ENCODE results near the gene PRTG.
"Not testable (repeated sequence)": the region's sequence is repeated elsewhere in the genome, so short reads cannot be mapped to it uniquely, and the experiment has no call there.

The PRTG gene

DNA sequence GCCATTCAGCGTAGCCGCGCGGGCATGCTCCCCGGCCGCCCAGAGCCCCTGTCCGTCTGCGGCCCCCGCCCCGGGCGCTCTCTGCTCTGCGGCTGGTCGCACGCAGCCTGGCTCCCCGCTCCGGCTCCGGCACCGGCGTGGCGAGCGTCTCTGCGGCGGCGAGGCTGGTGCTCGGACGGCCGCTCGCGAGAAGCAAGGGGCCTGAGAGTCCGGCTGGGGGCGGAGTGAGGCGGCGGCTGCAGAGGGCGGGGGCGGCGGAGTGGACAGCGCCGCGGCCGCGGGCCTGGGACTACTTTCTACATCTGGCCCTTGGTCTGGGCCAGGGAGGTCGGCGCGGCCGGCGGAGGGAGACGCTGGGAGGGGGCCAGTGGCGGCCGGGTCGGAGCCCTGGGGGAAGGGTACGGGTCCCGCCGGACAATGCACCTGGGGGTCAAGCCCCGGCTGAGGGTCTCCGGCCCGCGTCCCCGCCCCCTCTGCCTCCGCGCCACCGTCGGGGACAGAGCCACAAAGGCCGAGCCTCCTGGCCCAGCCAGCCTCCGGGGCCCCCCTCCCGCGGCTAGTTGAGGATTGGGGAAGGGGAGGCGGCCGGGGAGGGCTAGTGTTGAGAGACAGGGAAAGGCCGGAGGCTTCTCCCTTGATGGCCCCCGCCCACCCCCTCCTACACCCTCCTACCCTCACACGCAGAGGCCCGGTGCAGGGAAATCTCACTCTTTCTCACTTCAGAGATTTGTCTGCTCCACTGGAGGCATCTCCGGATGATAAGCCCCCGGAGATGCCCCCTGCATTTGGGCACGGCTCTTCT is at the start of gene PRTG:
Gene PRTG (minus strand): TSS at position 226 of the 802 bp plus-strand sequence. CDS start 221 bp downstream, at position 5.
- no peak for DNase-seq (ENCODE audit: low read depth, low spot score)

GRCh38 chr15:55791551-55792400 is 48.8 kb upstream of the PRTG start:
- DNase-seq (ENCODE audit: low read depth, low spot score): no peak

DNA sequence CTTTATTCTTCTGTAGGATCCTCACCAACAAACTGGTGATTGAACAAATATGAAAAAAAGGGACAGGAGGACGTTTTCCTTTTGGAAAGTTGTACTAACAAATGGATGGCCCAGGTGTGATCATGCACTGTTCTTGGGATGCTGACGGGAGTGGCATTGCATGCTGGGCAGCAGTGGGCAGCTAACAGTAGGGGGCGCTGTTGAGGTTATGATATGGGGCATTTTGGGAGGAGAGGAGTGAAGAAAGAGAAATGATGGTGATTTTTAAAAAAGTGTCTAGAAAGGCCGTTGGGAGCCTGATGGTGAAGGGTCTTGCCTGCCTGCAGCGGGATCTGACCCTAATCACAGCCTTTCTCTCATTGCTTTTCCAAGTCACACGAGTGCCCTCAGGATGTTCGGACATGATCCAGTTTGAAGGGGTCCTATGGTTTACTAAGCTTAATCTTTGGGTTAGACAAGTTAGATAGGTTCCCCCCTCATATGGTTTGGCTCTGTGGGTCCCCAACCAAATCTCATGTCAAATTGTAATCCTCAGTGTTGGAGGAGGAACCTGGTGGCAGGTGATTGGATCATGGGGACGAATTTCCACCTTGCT is 46.2 kb upstream of the PRTG start:
- DNase-seq (ENCODE audit: low read depth, low spot score): peak; percentile 21

DNA sequence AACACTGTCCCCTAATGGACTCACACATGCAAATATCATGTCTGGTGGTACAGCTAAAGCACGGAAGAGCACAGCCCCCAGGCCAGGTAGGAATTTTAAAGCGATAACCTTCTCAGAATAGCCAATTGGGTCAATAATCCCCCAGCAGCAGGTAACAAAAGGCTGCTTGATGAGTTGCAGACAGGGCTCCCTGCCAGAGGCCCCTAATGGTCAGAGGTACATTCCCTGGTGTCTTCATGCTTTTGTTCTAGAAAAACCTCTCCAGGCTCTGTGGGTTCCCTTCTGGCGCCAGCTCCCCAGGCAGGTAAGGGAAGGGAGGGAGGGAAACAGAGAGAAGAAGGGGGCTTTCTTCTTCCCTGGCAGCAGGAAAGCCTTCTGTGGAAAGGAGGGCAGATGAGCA is 43.4 kb upstream of the PRTG start:
- DNase-seq (ENCODE audit: low read depth, low spot score): no peak

GRCh38 chr15:55785593-55785992 is 42.6 kb upstream of the PRTG start:
- not testable (repeated sequence) for DNase-seq (ENCODE audit: low read depth, low spot score)

GRCh38 chr15:55784286-55784685 is 41.3 kb upstream of the PRTG start:
- no peak for DNase-seq (ENCODE audit: low read depth, low spot score)

- no peak for DNase-seq (ENCODE audit: low read depth, low spot score)
Measured at GRCh38 chr15:55782901-55783300, 39.9 kb upstream of the PRTG start.

- no peak for DNase-seq (ENCODE audit: low read depth, low spot score)
Measured at GRCh38 chr15:55780292-55780691, 37.3 kb upstream of the PRTG start.

GRCh38 chr15:55778932-55779331 is 36.0 kb upstream of the PRTG start:
- DNase-seq (ENCODE audit: low read depth, low spot score): no peak

DNA sequence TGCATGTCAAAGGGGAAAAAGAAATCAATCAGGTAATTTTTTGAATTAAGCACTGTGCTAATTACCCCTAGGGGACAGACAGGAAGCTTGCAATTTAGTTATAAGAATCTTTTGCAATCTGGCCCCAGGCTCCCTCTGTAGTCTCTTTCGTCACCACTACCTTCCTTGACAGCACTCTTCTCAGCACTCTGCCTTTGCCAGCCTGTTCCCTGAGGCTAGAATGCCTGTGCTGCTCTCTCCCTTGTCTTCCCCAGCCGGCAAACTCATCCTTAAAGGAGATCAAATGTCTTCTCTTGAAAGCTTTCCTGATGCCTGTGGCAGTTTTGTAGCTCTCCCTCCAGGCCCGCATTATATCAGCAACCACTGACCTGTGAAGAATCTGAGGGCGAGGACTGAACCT is 32.4 kb upstream of the PRTG start:
- DNase-seq (ENCODE audit: low read depth, low spot score): no peak

DNA sequence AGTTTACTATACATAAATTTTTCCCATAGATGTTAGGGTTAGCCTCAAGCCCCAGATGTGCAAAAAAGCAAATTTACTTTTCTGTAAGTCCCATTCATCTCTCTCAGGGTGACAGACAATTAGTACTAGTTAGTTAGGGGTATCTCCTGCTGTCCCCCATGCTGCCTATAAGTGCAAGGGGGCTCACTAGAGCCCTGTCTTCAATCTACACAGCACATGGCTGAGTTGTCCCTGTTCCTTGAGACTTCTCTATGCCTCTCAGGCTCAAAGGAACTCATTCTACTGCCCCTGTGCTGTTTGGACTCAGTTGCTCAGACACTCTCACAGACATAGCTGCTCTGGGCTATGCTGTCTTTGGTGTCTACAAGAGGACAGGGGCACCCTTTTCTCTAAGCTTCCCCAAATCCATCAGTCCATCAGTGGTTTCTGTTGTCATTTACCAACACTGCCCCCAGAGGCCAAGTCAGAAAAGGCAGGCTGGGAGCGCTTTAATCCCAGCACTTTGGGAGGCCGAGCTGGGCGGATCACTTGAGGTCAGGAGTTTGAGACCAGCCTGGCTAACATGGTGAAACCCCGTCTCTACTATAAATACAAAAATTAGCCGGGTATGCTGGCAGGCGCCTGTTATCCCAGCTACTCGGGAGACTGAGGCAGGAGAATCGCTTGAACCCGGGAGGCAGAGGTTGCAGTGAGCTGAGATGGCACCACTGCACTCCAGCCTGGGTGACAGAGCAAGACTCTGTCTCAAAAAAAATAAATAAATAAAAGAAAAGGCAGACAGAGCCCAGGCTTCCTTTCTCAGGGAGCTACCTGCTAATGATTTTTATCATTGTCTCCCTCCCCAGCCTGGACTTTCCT is 31.4 kb upstream of the PRTG start:
- DNase-seq (ENCODE audit: low read depth, low spot score): no peak

DNA sequence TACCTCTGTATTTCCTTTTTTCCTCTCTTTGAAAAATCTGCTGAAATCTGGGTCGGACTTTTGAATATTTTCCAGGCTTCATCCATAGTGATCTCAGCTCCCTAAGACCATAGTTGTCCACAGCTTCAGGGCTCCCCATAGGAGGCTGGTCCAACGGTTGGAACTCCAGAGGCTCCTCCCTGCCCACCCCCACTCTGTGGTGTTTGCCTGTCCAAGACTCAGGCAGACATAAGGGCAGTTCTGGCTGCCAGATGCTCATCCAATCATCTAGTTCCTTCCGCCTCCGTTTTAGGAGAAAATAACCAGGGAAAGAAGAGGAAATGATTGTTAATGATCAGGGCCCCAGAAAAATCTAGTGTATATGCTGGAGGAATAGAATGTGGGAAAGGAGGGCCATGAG is 27.9 kb upstream of the PRTG start:
- no peak for DNase-seq (ENCODE audit: low read depth, low spot score)

DNA sequence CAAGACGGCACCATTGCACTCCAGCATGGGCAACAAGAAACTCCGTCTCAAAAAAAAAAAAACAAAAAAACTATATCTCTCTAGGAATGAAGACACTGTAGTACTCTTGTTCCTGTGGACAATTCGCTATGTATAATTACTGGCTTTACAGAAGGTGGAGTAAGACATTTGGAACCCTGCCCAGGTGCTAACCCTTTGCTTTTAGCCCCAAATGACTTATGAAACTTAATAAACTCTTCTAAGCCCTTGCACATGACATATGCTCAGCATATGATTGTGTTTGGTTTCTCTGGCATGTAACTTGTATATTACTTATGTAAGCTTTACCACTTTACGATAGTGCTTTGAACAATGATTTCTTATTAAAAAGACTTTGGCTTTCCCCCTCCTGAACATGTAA is 27.3 kb upstream of the PRTG start:
- DNase-seq (ENCODE audit: low read depth, low spot score): no peak

DNA sequence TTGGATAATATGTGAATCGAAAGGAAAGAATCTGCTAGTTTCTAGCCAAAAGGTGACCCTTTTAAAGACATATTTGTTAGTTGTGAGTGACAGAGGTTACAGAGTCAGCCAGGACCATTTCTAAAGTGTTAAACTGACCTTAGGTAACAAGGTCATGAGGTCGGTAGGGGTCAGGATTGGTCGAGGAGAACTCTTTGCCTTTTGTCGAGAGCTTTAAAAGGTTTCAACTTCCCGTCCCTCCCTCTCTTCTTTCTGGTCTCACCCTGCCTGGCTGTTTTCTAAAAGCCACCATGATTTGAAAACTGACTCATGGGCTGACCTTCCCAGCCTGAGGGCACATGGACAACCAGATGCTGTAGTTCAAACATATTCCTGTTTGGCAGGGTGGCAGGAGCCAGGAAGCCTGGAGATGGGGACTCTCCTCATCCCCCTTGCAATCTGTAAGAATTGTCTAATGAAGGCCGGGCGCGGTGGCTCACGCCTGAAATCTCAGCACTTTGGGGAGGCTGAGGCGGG is 25.8 kb upstream of the PRTG start:
- DNase-seq (ENCODE audit: low read depth, low spot score): no peak

GRCh38 chr15:55766676-55767075 is 23.7 kb upstream of the PRTG start:
- DNase-seq (ENCODE audit: low read depth, low spot score): no peak

DNA sequence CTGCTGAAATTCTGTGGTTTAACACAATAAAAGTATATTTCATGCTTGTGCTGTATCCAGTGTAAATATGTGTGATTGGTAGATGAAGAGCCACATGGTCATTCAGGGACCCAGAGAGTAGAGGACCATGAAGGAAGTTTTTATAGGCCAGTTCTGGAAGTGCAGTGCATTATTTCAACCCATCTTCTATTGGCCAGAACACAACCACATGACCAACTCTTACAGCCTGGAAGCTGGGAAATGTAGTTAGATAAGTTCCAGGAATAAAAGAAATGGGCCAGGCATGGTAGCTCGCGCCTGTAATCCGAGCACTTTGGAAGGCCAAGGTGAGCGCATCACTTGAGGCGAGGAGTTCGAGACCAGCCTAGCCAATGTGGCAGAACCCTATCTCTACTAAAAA is 21.4 kb upstream of the PRTG start:
- no peak for DNase-seq (ENCODE audit: low read depth, low spot score)

GRCh38 chr15:55758580-55758986 is 15.6 kb upstream of the PRTG start:
- no peak for DNase-seq (ENCODE audit: low read depth, low spot score)

GRCh38 chr15:55753433-55753832 is 10.5 kb upstream of the PRTG start:
- DNase-seq (ENCODE audit: low read depth, low spot score): not testable (repeated sequence)

DNA sequence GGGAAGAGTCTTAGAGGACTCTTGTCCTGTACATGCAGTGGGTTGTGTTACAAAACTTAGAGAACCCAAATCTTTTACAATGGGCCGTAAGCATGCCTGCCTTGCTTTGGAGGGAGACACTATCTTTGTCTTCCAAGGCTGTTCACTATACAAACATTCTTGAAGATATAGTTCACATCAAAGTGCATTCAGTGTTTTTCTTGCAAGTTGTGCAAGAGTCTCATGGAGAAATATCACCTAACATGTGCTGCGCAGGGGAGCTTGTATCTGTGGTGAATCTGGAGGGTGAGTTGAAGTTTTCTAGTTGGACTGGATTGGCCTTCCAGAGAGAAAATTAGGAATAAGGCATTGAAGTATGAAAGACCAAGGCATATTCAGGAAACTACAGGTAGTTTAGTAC is 7.8 kb upstream of the PRTG start:
- no peak for DNase-seq (ENCODE audit: low read depth, low spot score)

GRCh38 chr15:55743729-55744655 is 1.0 kb upstream of the PRTG start:
- DNase-seq (ENCODE audit: low read depth, low spot score): no peak
